NCI-H2196 treated with DMSO at 0.1 percent for 48 hours (cell line): ENCODE results near the gene GRK4.
A peak's percentile ranks its signal among the peaks of the same experiment; 100 is the strongest.
"Not testable (repeated sequence)": the region's sequence is repeated elsewhere in the genome, so short reads cannot be mapped to it uniquely, and the experiment has no call there.

ENCODE experiments used
- DNase-seq: peaks from one replicate; lab custom pipeline; 2025; ENCODE audit not compliant: unreplicated experiment; lab: John Stamatoyannopoulos, UW

The GRK4 gene

DNA sequence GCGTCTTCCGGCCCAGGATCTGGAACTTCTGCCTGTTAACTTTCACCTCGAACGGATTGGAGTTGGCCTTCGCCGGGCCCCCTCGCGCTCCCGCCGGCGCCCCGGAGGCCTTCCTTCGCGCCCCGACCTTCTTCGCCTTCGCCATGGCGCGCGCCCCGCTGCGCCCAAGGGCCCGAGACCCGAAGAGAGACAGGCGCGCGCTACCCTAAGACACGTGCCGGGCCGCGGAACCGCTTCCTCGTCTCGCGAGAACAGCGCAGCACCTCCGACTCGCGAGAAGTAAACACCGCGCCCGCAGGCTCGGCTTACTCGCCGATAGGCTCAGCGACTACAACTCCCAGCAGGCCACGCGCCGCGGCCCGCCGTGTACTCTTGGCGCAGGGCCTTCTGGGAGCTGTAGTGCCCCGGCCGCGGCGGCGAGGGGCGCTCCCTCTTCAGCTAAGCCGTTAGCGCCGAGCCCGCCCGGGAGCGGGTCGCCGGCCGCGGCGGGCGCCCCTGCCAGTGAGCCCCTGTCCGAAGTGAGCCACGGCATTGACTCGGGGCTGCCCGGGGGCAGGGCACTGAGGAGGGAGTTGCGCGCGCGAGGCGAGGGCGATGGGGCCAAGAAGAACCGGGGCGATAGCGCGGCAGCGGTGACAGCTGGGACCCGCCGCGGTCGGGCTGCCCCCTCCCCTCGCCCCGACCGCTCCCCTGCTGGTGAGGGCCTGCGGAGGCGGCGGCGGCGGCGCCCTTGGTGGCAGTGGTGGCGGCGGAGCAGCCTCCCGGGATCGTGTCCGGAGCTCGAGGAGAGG is at the start of gene GRK4, which contains the start of gene NOP14:
Gene GRK4 (plus strand): TSS at position 397 of the 791 bp plus-strand sequence. CDS start 500 bp downstream, outside the sequence.
Gene NOP14 (minus strand): TSS at position 232 of the 791 bp plus-strand sequence. CDS start 87 bp downstream, at position 145.
- peak; percentile 96 for DNase-seq

DNA sequence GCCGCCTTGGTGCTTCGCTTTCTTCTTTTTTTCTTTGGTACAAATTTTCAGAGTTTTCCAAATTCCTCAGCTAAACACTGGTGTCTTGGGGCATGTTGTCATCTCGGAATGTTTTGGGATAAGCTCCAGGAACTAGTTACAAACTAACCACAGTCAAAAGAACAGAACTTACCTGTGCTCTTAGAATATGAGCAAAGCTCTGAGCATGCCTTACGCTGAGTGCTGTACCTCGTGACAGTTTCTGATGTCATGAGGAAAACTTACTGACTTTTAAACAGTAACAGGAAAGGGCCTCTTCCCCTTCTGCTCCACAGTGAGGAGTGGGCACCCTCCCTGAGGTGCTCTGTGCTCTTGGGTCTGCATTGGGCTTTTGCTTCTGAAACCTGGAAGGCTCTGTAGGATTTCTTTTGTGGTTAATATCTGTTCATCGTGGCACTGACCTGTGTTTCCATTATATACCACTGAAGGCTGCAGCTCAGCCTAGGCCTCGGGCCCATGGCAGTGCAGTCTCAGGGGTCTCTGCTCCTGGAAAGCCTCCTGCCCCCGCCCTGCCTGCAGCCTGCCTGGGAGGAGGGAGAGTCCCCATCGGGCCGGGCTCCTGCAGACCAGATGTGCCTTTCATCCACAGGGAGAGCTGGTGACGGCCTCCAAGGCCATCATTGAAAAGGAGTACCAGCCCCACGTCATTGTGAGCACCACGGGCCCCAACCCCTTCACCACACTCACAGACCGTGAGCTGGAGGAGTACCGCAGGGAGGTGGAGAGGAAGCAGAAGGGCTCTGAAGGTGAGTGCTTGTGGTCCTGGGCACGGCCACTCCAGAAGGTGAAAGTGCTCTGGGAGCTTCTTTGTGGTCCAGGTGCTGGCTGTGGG is 48.9 kb upstream of the GRK4 start:
- no peak for DNase-seq

GRCh38 chr4:2915789-2916188 is 47.6 kb upstream of the GRK4 start:
- DNase-seq: no peak

- DNase-seq: not testable (repeated sequence)
These were observed 46.7 kb upstream of the GRK4 start for GRCh38 chr4:2916696-2917095.

- DNase-seq: not testable (repeated sequence)
These were observed 45.1 kb upstream of the GRK4 start for GRCh38 chr4:2918300-2918699.

DNA sequence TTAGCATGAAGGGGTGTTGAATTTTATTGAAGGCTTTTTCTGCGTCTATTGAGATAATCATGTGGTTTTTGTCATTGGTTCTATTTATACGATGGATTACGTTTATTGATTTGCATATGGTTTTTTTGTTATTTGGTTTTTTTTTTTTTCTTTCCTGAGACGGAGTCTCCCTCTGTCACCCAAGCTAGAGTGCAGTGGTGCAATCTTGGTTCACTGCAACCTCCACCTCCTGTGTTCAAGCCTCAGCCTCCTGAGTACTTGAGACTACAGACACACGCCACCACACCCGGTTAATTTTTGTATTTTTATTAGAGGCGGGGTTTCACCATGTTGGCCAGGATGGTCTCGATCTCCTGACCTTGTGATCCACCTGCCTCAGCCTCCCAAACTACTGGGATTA is 44.7 kb upstream of the GRK4 start:
- DNase-seq: not testable (repeated sequence)

GRCh38 chr4:2922453-2923101 is 40.8 kb upstream of the GRK4 start:
- not testable (repeated sequence) for DNase-seq

GRCh38 chr4:2923141-2923551 is 40.2 kb upstream of the GRK4 start:
- DNase-seq: no peak

DNA sequence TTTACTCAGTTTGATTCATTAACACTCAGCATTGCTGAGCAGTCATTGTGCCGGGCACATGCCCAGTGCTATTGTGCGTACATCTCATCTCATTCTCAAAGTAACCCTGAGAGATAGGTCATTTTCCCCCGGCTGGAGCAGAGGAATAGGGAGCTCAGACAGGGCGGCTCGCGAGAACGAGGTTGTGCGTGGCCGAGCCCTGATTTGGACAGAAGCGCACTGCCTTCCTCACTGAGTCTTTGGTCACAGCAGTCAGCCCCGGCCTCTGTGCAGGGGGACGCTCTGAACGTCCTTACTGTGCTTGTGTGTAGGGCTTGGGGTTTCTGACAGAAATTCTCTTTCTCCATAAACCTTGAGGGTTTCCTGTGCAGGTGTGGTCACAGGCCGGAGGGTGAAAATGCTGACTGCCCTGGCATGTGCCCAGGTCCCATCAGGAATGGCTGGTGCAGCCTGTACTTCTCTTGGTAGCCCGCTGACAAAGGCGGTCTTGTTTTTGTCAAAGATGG is 39.6 kb upstream of the GRK4 start:
- DNase-seq: no peak

DNA sequence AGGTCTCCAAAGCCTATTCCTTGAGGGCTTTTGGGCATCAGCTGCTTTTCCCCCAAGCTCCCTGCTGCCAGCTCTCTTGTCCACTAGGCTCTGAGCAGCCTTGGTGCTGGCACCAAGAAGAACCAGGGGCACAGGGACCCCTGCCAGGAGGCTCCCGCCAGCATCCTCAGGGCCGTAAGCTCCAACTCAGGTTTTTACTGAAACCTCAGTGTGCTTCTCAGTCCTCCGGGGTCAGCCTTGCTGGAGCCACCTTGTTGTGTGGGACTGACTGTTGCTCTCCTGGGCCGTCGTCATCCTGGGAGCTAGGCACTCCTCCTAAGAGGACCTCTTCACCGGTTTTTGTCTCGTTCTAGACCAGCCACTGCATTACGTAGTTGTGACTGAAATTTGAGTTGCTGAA is 39.1 kb upstream of the GRK4 start:
- DNase-seq: no peak

DNA sequence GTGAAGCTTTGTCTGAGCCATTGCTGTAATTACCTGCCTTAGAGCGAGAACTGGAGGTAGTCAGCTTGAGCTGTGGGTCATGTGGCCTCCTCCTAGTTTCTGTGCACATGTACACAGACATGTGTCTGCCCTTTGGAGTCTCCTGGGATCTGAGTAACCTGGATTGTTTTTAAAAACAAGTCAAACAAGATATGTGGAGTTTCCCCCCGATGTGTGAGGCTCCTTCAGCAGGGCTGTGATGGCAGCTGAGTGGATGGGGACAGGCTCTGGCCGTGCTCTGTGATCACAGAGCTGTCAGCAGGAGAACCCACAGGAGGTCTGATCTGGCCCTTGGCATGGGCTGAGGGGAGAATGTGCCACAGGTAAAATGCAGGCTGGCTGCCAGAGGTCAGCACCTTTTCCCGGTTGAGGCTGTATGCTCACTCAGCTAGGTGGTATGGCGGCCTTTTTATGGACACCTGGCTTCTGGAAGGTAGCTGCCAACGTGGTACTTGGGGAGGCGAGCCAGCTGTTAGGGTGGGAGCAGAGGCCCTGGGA is 38.5 kb upstream of the GRK4 start:
- DNase-seq: peak; percentile 37

DNA sequence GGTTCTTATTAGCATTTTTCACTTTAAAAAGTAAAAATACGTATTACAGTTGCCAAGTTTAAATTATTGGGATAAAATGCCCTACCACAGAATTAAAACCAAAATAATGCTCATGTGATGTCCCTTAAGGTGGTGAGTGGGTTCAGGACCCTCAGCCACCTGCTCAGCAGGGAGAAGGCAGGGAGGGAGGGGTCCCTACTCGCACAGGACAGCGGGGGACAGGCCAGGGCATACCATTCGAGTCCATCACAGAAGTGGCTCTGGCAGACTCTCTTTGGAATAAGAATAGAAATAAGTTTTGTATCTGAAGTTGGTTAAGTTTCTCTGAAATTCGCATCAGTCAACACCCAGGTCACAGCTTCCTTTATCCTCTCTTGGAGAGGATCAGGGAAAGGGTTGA is 37.9 kb upstream of the GRK4 start:
- no peak for DNase-seq

- no peak for DNase-seq
These were observed 37.2 kb upstream of the GRK4 start for GRCh38 chr4:2925931-2926860.

GRCh38 chr4:2927016-2927695 is 36.2 kb upstream of the GRK4 start:
- DNase-seq: no peak

DNA sequence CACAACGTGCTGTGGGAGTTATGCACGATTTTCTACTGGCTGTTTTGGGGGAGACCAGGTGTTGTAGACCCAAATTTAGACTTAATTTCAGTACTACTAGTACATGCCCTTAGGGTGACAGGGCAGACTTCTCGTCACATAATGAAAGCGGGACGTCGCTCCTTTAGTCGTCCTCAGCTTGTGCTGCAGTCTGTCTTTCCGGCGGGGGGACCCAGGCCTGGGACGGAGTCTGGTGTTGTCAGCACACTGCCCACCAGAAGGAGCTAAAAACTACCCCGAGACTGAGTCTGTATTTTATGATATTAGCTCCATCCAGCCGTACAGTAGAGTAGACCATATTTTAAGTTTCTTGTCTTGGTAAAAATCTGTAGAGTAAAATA is 35.7 kb upstream of the GRK4 start:
- DNase-seq: no peak

- DNase-seq: no peak
These were observed 34.9 kb upstream of the GRK4 start for GRCh38 chr4:2928242-2929176.

GRCh38 chr4:2929469-2929868 is 33.9 kb upstream of the GRK4 start:
- DNase-seq: no peak

DNA sequence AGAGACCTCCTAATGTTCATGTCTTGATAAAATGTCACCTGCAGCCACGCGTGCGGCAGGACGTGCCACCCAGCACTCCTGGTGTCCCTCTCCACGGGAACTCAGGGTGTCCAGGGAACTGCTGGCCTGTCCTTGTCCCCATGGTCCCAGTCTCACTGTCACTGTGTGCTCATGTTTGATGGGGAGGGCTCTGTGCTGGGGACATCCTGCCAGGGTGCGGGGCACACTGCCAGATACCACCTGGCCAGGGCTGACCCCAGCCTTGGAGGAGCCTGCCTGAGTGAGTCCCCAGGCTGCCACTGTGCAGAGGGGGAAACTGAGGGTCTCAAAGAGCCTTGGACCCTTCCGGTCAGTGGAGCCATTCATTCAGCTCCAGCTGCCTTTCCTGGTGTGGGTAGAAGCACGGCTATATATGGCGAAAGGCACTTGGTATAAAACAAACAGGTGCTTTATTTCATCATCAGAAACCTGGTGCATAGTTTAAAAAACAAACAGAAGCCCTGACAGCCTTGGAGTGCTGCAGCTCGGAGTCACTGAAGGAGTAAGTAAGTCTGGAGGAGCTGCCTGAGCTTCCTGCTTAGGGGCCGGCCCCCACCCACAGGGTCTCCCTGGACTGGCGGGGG is 33.1 kb upstream of the GRK4 start:
- DNase-seq: peak; percentile 41
